Retinal pigment epithelial cell (primary cell): ENCODE data around the gene LECT2.

Experiments
- DNase-seq: peaks from one replicate; pipeline ENCODE4 v3.0.0-alpha.2; 2010; ENCODE audit warnings: low read depth
- H3K4me3 ChIP-seq: 2 replicates; pipeline ENCODE4 v1.5.1; 2011; ENCODE audit warnings: mild to moderate bottlenecking, low read length, control low read depth, moderate library complexity
- TF ChIP-seq, protein P1 (sequence below): conservative IDR thresholded peaks from 2 replicates; pipeline ENCODE4 v1.5.1; 2011; ENCODE audit warnings: low read depth, low read length, control low read depth, inconsistent platforms

The LECT2 gene

DNA sequence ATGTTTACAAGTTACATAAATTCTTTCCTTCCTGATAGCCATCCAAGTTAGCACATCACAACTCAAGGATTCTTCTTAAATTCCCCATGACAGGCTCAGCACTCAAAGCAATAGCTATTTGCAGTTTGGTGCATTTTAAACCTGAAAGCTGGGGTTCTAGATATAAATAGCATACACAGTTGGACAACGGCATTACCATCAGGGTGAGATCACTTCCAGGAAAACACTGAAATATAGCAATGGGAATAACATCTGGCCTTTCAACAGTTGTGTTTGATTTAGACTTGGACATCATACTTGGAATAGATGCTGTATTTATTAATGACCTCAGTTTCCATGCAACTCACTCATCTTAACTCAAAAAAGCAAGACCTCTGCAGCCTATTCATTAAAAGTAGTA is 24.7 kb upstream of the LECT2 start:
- TF ChIP-seq, protein P1, sequence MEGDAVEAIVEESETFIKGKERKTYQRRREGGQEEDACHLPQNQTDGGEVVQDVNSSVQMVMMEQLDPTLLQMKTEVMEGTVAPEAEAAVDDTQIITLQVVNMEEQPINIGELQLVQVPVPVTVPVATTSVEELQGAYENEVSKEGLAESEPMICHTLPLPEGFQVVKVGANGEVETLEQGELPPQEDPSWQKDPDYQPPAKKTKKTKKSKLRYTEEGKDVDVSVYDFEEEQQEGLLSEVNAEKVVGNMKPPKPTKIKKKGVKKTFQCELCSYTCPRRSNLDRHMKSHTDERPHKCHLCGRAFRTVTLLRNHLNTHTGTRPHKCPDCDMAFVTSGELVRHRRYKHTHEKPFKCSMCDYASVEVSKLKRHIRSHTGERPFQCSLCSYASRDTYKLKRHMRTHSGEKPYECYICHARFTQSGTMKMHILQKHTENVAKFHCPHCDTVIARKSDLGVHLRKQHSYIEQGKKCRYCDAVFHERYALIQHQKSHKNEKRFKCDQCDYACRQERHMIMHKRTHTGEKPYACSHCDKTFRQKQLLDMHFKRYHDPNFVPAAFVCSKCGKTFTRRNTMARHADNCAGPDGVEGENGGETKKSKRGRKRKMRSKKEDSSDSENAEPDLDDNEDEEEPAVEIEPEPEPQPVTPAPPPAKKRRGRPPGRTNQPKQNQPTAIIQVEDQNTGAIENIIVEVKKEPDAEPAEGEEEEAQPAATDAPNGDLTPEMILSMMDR, result no peak
- no peak overlapping the region for H3K4me3 ChIP-seq
- DNase-seq, result no peak

DNA sequence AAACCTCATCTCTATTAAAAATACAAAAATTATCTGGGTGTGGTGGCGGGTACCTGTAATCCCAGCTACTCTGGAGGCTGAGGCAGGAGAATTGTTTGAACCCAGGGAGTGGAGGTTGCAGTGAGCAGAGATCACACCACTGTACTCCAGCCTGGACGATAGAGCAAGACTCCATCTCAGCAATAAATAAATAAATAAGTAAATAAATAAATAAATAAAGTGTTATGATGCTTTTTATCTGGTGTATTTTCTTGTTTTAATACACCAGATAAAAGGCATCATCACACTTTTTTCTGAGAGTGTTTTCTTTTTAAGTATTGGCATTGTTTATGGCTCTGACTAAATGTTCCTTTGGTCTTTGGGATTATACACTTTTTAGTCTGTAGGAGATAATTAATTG is 24.2 kb upstream of the LECT2 start:
- no peak overlapping the region for H3K4me3 ChIP-seq
- no peak for DNase-seq
- TF ChIP-seq, protein P1, result no peak

DNA sequence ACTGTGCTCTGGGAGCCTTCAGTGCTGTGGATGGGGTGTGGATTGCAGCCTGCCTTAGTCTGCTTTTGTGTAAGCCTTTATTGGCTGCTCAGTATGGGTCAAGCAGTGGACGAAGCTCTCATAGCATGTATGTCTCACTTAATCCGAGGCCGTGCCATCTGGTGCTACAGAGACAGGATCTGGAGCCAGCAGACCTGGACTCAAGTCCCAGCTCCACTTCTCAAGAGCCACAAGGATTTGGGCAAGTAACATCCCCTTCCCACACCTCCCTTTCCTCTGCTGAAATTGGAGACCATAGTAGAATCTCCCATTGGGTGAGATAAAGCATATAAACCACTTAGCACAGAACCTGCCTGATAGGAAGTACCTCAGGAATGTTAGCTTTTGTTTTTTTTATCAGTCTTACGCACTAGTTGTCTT is 23.4 kb upstream of the LECT2 start:
- no peak for DNase-seq
- no peak overlapping the region for H3K4me3 ChIP-seq
- TF ChIP-seq, protein P1, result no peak

DNA sequence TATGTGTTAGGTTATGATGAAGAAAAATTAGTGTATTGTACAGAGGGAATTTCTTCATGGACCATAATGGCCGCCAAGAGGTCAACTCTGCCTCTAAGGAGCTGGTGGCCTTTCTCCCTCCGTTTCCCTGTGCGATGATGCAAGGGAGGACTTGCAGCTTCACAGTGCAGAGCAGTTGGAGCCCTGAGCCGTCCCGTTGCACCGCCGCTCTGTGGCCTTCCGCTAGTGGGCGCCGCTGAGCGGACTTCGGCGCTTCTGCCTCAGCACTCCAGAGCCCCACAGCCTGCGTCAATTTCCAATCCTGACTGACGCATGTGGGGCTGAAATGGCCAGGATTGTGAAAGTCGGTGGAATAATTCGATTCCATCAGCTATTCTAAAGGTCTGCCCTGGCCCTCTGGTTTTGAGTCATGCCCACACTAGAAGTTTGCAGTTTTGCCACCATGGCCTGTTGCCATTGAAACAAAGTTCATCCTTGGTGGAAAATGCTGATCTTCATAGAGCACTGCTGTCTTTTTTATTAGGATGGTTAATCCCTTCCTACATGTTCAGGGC is 22.7 kb upstream of the LECT2 start:
- TF ChIP-seq, protein P1, result peak; percentile 96
- DNase-seq, result peak; percentile 67
- H3K4me3 ChIP-seq, result no peak overlapping the region

DNA sequence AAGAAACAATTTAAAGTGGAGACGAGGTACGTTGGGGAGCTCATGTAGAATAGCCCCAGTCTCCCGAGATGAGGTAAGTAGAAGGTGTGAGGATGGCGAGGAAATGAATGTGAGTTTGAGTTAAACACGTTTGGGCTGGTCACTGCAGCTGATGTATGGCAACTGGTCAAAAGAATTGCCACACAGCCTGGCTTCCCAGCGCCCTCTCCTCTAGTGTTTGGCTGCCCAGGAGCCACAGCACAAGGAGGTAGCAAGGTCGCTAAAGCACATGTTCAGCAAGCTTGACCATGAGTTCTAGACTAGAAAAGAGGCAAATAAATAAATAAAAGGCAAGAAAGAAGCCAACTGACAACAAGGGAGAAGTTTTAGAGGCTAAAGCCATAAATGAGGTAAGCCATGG is 21.4 kb upstream of the LECT2 start:
- H3K4me3 ChIP-seq, result no peak overlapping the region
- DNase-seq, result no peak
- TF ChIP-seq, protein P1, result no peak

DNA sequence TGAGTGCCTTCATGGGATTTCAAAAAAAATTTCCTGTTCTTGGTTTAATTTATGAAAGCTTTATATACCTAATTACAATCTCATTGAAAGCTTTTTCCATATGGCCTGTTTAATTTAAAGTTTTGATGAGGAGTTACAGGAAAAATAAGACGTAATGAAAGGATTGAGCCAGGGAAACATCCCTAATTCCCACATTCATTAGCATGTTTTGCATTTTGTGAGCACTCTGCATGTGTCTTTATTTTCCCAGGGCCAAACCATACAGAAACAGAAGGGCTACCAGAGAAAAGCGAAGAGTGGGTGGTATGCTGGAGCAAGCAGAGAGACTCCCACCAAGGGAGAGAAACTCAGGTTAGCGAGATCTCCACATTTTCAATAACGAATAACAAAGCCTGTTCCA is 20.3 kb upstream of the LECT2 start:
- H3K4me3 ChIP-seq, result no peak overlapping the region
- TF ChIP-seq, protein P1, result no peak
- no peak for DNase-seq

DNA sequence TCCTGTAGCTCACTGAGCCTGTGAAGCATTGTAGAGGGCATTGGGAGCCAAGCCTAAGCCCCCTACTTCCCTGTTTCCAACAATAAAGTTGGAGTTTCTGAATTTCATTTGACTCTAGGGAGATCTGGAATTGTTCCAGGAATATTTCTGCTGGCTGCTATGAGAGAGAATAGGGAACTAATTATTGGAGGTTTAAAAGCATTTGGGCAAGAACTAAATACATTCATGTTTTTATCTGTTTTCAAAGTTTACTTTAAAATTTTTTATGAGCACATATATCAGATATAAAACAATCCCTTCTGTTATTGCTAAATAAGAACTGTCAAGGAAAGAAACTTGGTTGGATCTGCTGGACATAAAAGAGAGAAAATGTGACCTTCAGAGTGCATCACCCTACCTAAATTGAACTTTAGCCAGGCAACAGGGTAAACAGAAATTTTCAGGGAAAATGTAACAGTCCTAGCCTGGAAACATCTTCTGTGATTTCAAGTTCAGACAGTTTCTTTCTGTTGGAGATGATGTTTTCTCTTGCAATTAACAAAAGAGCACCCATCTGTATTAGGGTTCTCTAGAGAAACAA is 19.3 kb upstream of the LECT2 start:
- DNase-seq, result no peak
- no peak overlapping the region for H3K4me3 ChIP-seq
- TF ChIP-seq, protein P1, result no peak
